NCI-H2227 (cell line): ENCODE measurements around the gene NR1H4.
"Not testable (repeated sequence)": the region's sequence is repeated elsewhere in the genome, so short reads cannot be mapped to it uniquely, and the experiment has no call there.

Experiments
- DNase-seq: peaks from one replicate; lab custom pipeline; 2025; ENCODE audit not compliant: unreplicated experiment; lab: John Stamatoyannopoulos, UW

NR1H4 gene

GRCh38 chr12:100566887-100567637 is 93.4 kb downstream of the NR1H4 start:
- DNase-seq: no peak

GRCh38 chr12:100567945-100568344 is 94.3 kb downstream of the NR1H4 start:
- no peak for DNase-seq

- DNase-seq: no peak
These were observed 98.5 kb downstream of the NR1H4 start for GRCh38 chr12:100572184-100572583.

GRCh38 chr12:100573292-100574186 is 99.9 kb downstream of the NR1H4 start, which contains the start of gene GAS2L3:
GAS2L3 (plus strand) TSS chr12:100573684; CDS start chr12:100594905, 21,221 bp downstream.
- DNase-seq: peak; percentile 93

GRCh38 chr12:100574187-100575074 is 100.8 kb downstream of the NR1H4 start:
- DNase-seq: peak; percentile 42

GRCh38 chr12:100576331-100577036 is 102.8 kb downstream of the NR1H4 start:
- DNase-seq: peak; percentile 14

GRCh38 chr12:100578923-100579322 is 105.3 kb downstream of the NR1H4 start:
- DNase-seq: no peak

- no peak for DNase-seq
These were observed 106.2 kb downstream of the NR1H4 start for GRCh38 chr12:100579844-100580243.

- DNase-seq: no peak
These were observed 110.6 kb downstream of the NR1H4 start for GRCh38 chr12:100584256-100584655.

- no peak for DNase-seq
These were observed 118.3 kb downstream of the NR1H4 start for GRCh38 chr12:100591979-100592378.

GRCh38 chr12:100593490-100593889 is 119.8 kb downstream of the NR1H4 start:
- no peak for DNase-seq

GRCh38 chr12:100601626-100602025 is 128.0 kb downstream of the NR1H4 start:
- DNase-seq: no peak

- DNase-seq: not testable (repeated sequence)
These were observed 129.3 kb downstream of the NR1H4 start for GRCh38 chr12:100602997-100603396.

- DNase-seq: no peak
These were observed 135.1 kb downstream of the NR1H4 start for GRCh38 chr12:100608776-100609175.

- DNase-seq: no peak
These were observed 137.2 kb downstream of the NR1H4 start for GRCh38 chr12:100610666-100611430.

- DNase-seq: no peak
These were observed 138.9 kb downstream of the NR1H4 start for GRCh38 chr12:100612606-100613005.
